Liver (tissue), 9 donors: Measurements from ENCODE around the gene CRYZ. TPM values are rescaled to one million over a fixed set of nuclear protein-coding genes. Genes with fewer than 3 reads are reported as not detected.

ENCODE experiments used
- DNase-seq: peaks from one replicate; pipeline ENCODE4 v3.0.0-alpha.2; 2017; ENCODE audit warnings: low spot score
- H3K27ac ChIP-seq, 2 donors: one replicate each; pipeline ENCODE4 v1.7.0; 2013; ENCODE audit warnings: inconsistent platforms in 2 of 2, low read length in 2 of 2, control low read depth in 1 of 2, low read depth in 1 of 2, mild to moderate bottlenecking in 1 of 2
- H3K27me3 ChIP-seq, 4 donors: one replicate each; pipeline versions ENCODE4 v1.6.1 to v1.7.0; 2013; ENCODE audit warnings: low read length in 3 of 4, inconsistent platforms in 1 of 4, mild to moderate bottlenecking in 1 of 4, moderate library complexity in 1 of 4; ENCODE audit not compliant: control insufficient read depth in 4 of 4, insufficient read depth in 4 of 4
- H3K36me3 ChIP-seq, 4 donors: one replicate each; pipeline versions ENCODE4 v1.6.1 to v1.7.0; 2013; ENCODE audit warnings: low read length in 3 of 4, mild to moderate bottlenecking in 3 of 4, low read depth in 1 of 4, moderate library complexity in 1 of 4; ENCODE audit not compliant: control insufficient read depth in 4 of 4, insufficient read depth in 3 of 4
- H3K4me1 ChIP-seq, 4 donors: one replicate each; pipeline versions ENCODE4 v1.6.1 to v1.7.0; 2013; ENCODE audit warnings: low read length in 3 of 4, mild to moderate bottlenecking in 3 of 4, moderate library complexity in 1 of 4; ENCODE audit not compliant: control insufficient read depth in 4 of 4, insufficient read depth in 4 of 4
- H3K4me3 ChIP-seq, 3 donors: one replicate each; pipeline versions ENCODE4 v1.6.1 to v1.7.0; 2013; ENCODE audit warnings: low read length in 3 of 3, control low read depth in 1 of 3, low read depth in 1 of 3, mild to moderate bottlenecking in 1 of 3
- H3K9ac ChIP-seq, 2 donors: one replicate each; pipeline ENCODE4 v1.7.0; 2013; ENCODE audit warnings: low read length in 2 of 2, mild to moderate bottlenecking in 2 of 2, moderate library complexity in 2 of 2, control low read depth in 1 of 2, low read depth in 1 of 2
- H3K9me3 ChIP-seq, 4 donors: one replicate each; pipeline versions ENCODE4 v1.6.1 to v1.7.0; 2013; ENCODE audit warnings: low read length in 3 of 4; ENCODE audit not compliant: control insufficient read depth in 4 of 4
- FOXA2 ChIP-seq: IDR thresholded peaks from 2 replicates; pipeline ENCODE4 v1.6.1; 2016; ENCODE audit warnings: antibody characterized with exemption
- HNF4A ChIP-seq, 2 donors: conservative IDR thresholded peaks; 2 replicates each; pipeline ENCODE4 v1.6.1; 2016; ENCODE audit warnings: antibody characterized with exemption in 2 of 2, mild to moderate bottlenecking in 2 of 2
- HNF4G ChIP-seq: IDR thresholded peaks from 2 replicates; pipeline ENCODE4 v1.6.1; 2016; ENCODE audit warnings: antibody characterized with exemption
- JUND ChIP-seq, 2 donors: IDR thresholded peaks; 2 replicates each; pipeline ENCODE4 v1.6.1; 2016; ENCODE audit warnings: antibody characterized with exemption in 2 of 2
- NR2F2 ChIP-seq: IDR thresholded peaks from 2 replicates; pipeline ENCODE4 v1.6.1; 2016; ENCODE audit warnings: antibody characterized with exemption
- RAD21 ChIP-seq, 2 donors: IDR thresholded peaks; 2 replicates each; pipeline ENCODE4 v1.6.1; 2016; ENCODE audit warnings: antibody characterized with exemption in 2 of 2, mild to moderate bottlenecking in 2 of 2
- REST ChIP-seq: IDR thresholded peaks from 2 replicates; pipeline ENCODE4 v1.6.1; 2016; ENCODE audit warnings: antibody characterized with exemption, mild to moderate bottlenecking
- SP1 ChIP-seq: IDR thresholded peaks from 2 replicates; pipeline ENCODE4 v1.6.1; 2018; ENCODE audit warnings: antibody characterized with exemption, mild to moderate bottlenecking
- TAF1 ChIP-seq: conservative IDR thresholded peaks from 2 replicates; pipeline ENCODE4 v1.6.1; 2016; ENCODE audit warnings: antibody characterized with exemption, mild to moderate bottlenecking
- YY1 ChIP-seq: IDR thresholded peaks from 2 replicates; pipeline ENCODE4 v1.6.1; 2016; ENCODE audit warnings: antibody characterized with exemption, mild to moderate bottlenecking
- WGBS: extraction: QIAGEN DNeasy Blood & Tissue Kit; methylation state at CpG from one replicate; pipeline ENCODE4 v1.1.7; 2013; 5-methylcytosine and 5-hydroxymethylcytosine counted together
- polyA plus RNA-seq, 2 donors: library from polyadenylated mRNA; stranded (reverse) in 1 of 2; unstranded in 1 of 2; fragments of 200-250 nt in 1 of 2; fragments of >200 nt in 1 of 2; fragmentation: Nextera tagmentation in 1 of 2; extraction: Ambion mirVana in 1 of 2; gene quantifications; one replicate each; pipeline versions ENCODE4 v1.2.1 to v1.2.3, GENCODE V29; 2013 to 2015
- total RNA-seq, 2 donors: library from RNA; depleted of rRNA; stranded (reverse); fragments of >200 nt; gene quantifications; one replicate each; pipeline ENCODE4 v1.2.3, GENCODE V29; 2014
- TF ChIP-seq, protein P1 (sequence below): IDR thresholded peaks from 2 replicates; pipeline ENCODE4 v1.6.1; 2016; ENCODE audit warnings: antibody characterized with exemption
- TF ChIP-seq, protein P2 (sequence below): fragments of 150-350 bp; IDR thresholded peaks from 2 replicates; pipeline ENCODE4 v1.5.1; 2017; ENCODE audit warnings: improper control_type of control experiment, low read depth, low read length; ENCODE audit not compliant: missing input control
- TF ChIP-seq, protein P3 (sequence below): IDR thresholded peaks from 2 replicates; pipeline ENCODE4 v1.6.1; 2016; ENCODE audit warnings: antibody characterized with exemption
- donor health status: healthy.
- donor health status: healthy.
- donor health status: healthy.
- donor health status: healthy.
- donor health status: healthy.

The CRYZ gene
- total and polyA plus RNA-seq, 4 donors, result 104 to 183 (median 131) TPM

DNA sequence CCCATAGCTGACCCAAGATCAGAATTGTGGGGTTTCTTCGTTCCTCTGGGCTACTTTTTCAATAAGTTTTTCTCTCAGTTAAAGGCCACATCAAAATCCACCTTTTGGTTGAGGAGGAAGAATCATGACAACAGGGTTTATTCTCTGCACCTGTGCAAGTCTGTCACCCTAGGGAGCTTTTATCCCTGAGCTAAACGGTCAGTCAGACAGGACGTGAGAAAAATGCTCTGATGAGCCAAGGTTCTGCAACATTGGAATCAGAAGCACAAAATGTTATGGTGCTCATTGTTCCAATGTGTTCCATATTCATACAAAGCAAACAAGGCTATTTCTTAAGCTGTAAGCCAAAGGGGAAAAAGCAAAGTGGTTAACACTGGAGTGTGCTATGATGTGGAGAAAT lies 51.8 kb downstream of the CRYZ start:
- DNase-seq, result no peak
- Histone ChIP-seq H3K4me3 (no peak overlapping the region), H3K27me3 (no peaks in the 10 kb centered on the region), H3K9me3 (no peaks in the 10 kb centered on the region), H3K9ac (no peak overlapping the region), H3K27ac (no peak overlapping the region), H3K36me3 (no peaks in the 10 kb centered on the region), H3K4me1 (no peaks in the 10 kb centered on the region)
- WGBS, result 69% methylated on average over 3 of the region's 3 CpGs
- no peak for TF ChIP-seq FOXA2
- no peak for TF ChIP-seq HNF4A (conservative IDR thresholded peaks at IDR 0.05)
- TF ChIP-seq YY1, result no peak
- no peak for TF ChIP-seq HNF4G

DNA sequence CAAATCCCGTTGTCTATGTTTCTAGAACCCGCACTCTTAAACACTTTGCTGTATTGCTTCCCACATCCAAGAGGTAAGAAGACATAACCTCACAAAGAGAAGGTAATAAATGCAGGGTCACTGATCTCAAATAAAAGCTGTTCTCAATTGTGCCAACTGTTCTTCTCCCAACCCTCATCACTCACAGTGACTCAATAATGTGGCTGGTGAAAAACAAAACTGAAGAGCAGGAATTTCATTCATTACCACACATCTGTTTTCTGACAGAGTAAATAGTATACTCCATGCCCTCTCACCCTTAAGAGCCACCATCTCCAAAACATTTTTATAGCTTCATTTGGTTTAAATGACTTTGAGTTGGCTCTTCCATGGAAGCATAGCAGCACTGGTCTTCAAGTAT lies 53.0 kb downstream of the CRYZ start:
- H3K4me3 ChIP-seq, result no peak overlapping the region
- TF ChIP-seq RAD21 (IDR thresholded peaks at IDR 0.05) (no peak), NR2F2 (no peak), FOXA2 (no peak), HNF4G (no peak), JUND (IDR thresholded peaks at IDR 0.05) (no peak), TAF1 (no peak), SP1 (no peak), REST (no peak)
- TF ChIP-seq, protein P1, sequence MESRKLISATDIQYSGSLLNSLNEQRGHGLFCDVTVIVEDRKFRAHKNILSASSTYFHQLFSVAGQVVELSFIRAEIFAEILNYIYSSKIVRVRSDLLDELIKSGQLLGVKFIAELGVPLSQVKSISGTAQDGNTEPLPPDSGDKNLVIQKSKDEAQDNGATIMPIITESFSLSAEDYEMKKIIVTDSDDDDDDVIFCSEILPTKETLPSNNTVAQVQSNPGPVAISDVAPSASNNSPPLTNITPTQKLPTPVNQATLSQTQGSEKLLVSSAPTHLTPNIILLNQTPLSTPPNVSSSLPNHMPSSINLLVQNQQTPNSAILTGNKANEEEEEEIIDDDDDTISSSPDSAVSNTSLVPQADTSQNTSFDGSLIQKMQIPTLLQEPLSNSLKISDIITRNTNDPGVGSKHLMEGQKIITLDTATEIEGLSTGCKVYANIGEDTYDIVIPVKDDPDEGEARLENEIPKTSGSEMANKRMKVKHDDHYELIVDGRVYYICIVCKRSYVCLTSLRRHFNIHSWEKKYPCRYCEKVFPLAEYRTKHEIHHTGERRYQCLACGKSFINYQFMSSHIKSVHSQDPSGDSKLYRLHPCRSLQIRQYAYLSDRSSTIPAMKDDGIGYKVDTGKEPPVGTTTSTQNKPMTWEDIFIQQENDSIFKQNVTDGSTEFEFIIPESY, result no peak
- TF ChIP-seq, protein P2, sequence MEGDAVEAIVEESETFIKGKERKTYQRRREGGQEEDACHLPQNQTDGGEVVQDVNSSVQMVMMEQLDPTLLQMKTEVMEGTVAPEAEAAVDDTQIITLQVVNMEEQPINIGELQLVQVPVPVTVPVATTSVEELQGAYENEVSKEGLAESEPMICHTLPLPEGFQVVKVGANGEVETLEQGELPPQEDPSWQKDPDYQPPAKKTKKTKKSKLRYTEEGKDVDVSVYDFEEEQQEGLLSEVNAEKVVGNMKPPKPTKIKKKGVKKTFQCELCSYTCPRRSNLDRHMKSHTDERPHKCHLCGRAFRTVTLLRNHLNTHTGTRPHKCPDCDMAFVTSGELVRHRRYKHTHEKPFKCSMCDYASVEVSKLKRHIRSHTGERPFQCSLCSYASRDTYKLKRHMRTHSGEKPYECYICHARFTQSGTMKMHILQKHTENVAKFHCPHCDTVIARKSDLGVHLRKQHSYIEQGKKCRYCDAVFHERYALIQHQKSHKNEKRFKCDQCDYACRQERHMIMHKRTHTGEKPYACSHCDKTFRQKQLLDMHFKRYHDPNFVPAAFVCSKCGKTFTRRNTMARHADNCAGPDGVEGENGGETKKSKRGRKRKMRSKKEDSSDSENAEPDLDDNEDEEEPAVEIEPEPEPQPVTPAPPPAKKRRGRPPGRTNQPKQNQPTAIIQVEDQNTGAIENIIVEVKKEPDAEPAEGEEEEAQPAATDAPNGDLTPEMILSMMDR, result no peak
- 95% methylated on average over 2 of the region's 2 CpGs for WGBS

GRCh38 chr1:74677926-74678325 lies 54.9 kb downstream of the CRYZ start:
- Histone ChIP-seq H3K4me1 (peaks cover 2 to 6% (median 6%) of the 10 kb centered on the region in 4 donors), H3K9me3 (no peaks in the 10 kb centered on the region), H3K36me3 (no peaks in the 10 kb centered on the region), H3K9ac (no peak overlapping the region), H3K27me3 (peaks cover 0 to 3% (median 1%) of the 10 kb centered on the region in 4 donors), H3K27ac (no peak overlapping the region), H3K4me3 (no peak overlapping the region)
- no peak for DNase-seq
- TF ChIP-seq FOXA2, result no peak
- TF ChIP-seq, protein P3, sequence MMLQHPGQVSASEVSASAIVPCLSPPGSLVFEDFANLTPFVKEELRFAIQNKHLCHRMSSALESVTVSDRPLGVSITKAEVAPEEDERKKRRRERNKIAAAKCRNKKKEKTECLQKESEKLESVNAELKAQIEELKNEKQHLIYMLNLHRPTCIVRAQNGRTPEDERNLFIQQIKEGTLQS, result no peak

More for the DNA sequence above, 53.0 kb downstream of the CRYZ start:
- Histone ChIP-seq H3K9me3 (no peaks in the 10 kb centered on the region), H3K27ac (no peak overlapping the region), H3K27me3 (no peaks in the 10 kb centered on the region), H3K9ac (no peak overlapping the region), H3K4me1 (no peaks in the 10 kb centered on the region), H3K36me3 (no peaks in the 10 kb centered on the region)
- no peak for DNase-seq
